CD4-positive, CD25-positive, alpha-beta regulatory T cell (primary cell): Measurements from ENCODE around the gene DENND6A. TPM values are rescaled to one million over a fixed set of nuclear protein-coding genes. Genes with fewer than 3 reads are reported as not detected.
A peak's percentile ranks its signal among the peaks of the same experiment; 100 is the strongest.

Source experiments
- ATAC-seq, 2 donors: fragments of 150-1000 bp; cut with Tn5 transposase; one replicate each; pipeline ENCODE4 v1.10.0; 2021; ENCODE audit warnings: low read depth in 2 of 2, moderate number of reproducible peaks in 2 of 2, moderate library complexity in 1 of 2
- DNase-seq, 3 donors: peaks; one replicate each; pipeline versions ENCODE4 v3.0.0 to v3.0.0-alpha.2; 2012 to 2022; ENCODE audit warnings: mixed read lengths in 1 of 3
- H3K27ac ChIP-seq: one replicate; pipeline ENCODE4 v1.7.0; 2013; ENCODE audit warnings: mild to moderate bottlenecking, low read length; ENCODE audit not compliant: insufficient read depth, poor library complexity, severe bottlenecking
- H3K27me3 ChIP-seq: one replicate; pipeline ENCODE4 v1.7.0; 2013; ENCODE audit warnings: low read length; ENCODE audit not compliant: control insufficient read depth, insufficient read depth
- H3K36me3 ChIP-seq: one replicate; pipeline ENCODE4 v1.7.0; 2013; ENCODE audit warnings: mild to moderate bottlenecking, low read length, moderate library complexity; ENCODE audit not compliant: control insufficient read depth, insufficient read depth
- H3K4me1 ChIP-seq: 2 replicates; pipeline ENCODE4 v1.7.0; 2013; ENCODE audit warnings: mild to moderate bottlenecking, low read length; ENCODE audit not compliant: insufficient read depth, control insufficient read depth, poor library complexity, severe bottlenecking
- H3K4me3 ChIP-seq: one replicate; pipeline ENCODE4 v1.7.0; 2013; ENCODE audit warnings: low read depth, mild to moderate bottlenecking, low read length, moderate library complexity
- H3K9me3 ChIP-seq, 2 experiments: 1 replicate in 1 of 2; 2 replicates in 1 of 2; pipeline ENCODE4 v1.7.0; 2013; ENCODE audit warnings: low read length in 2 of 2, mild to moderate bottlenecking in 1 of 2, moderate library complexity in 1 of 2; ENCODE audit not compliant: control insufficient read depth in 2 of 2
- H3K27ac Mint-ChIP-seq, 3 donors: one replicate each; pipeline ENCODE4 v1.8.0; 2020 to 2022; ENCODE audit warnings: mild to moderate bottlenecking in 3 of 3, mixed read lengths in 3 of 3, moderate library complexity in 2 of 3
- H3K27me3 Mint-ChIP-seq: one replicate; pipeline ENCODE4 v1.8.0; 2022; ENCODE audit warnings: mild to moderate bottlenecking, mixed read lengths
- H3K36me3 Mint-ChIP-seq: one replicate; pipeline ENCODE4 v1.8.0; 2020; ENCODE audit warnings: mixed read lengths
- H3K4me1 Mint-ChIP-seq, 4 donors: one replicate each; pipeline ENCODE4 v1.8.0; 2020 to 2022; ENCODE audit warnings: mixed read lengths in 4 of 4, mild to moderate bottlenecking in 1 of 4
- H3K4me3 Mint-ChIP-seq, 4 donors: one replicate each; pipeline ENCODE4 v1.8.0; 2020 to 2022; ENCODE audit warnings: mild to moderate bottlenecking in 4 of 4, mixed read lengths in 4 of 4, moderate library complexity in 3 of 4
- H3K9me3 Mint-ChIP-seq, 7 donors: one replicate each; pipeline ENCODE4 v1.8.0; 2020 to 2022; ENCODE audit warnings: mixed read lengths in 7 of 7, mild to moderate bottlenecking in 3 of 7, moderate library complexity in 2 of 7
- polyA plus RNA-seq, 4 donors: library from polyadenylated mRNA; unstranded; fragments of 300-500 nt; fragmentation: Illumina TruSeq; gene quantifications; one replicate each; pipeline ENCODE4 v1.2.3, GENCODE V29; 2021
- total RNA-seq: library from RNA; stranded (reverse); gene quantifications from one replicate; pipeline ENCODE4 v1.2.3, GENCODE V29; 2022

The DENND6A gene
- total and polyA plus RNA-seq, 5 donors from 2014 or later, result 28.3 to 43.6 (median 33.2) TPM

DNA sequence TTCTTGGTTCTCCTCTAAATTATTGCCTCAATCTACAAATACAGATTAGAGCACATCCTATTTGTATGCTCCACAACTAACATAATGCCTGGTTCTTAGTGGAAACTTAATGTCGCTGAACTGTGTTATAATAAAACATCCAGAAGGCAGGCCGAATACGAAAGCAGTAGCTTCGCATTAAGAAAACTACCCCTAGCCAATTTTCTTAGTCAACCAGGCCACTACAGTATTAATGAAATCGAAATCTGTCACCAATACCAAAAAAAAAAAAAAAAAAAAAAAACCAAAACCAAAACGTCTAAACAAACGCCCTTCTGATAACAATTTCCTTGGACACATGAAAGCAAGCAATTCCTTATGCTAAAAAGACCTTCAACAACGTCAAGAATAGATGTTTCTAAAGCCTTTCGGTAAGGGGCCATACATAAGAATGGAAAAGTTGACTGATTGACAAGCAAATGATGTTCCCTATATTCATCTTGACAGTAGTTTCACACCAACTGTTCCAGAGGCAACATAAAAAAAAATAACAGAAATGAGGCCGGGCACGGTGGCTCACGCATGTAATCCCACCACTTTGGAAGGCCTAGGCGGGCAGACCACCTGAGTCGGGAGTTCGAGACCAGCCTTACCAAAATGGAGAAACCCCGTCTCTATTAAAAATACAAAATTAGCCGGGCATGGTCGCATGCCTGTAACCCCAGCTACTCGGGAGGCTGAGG lies 1.3 kb downstream of the DENND6A start:
- no peaks in the 10 kb centered on the region for H3K36me3 Mint-ChIP-seq
- Histone ChIP-seq H3K9me3 (no peaks in the 10 kb centered on the region), H3K27ac (peak overlapping the region; percentile 92), H3K4me1 (peaks cover 42% of the 10 kb centered on the region), H3K36me3 (peaks cover 4% of the 10 kb centered on the region), H3K4me3 (peak overlapping the region; percentile 95), H3K27me3 (no peaks in the 10 kb centered on the region)
- peak overlapping the region; percentile 87 to 98 (median 93) for H3K4me3 Mint-ChIP-seq
- ATAC-seq (no peak), DNase-seq (peak in 1 of 3 donors; percentile 24)
- peak overlapping the region; percentile 83 to 96 (median 87) for H3K27ac Mint-ChIP-seq
- H3K4me1 Mint-ChIP-seq, result peaks cover 21 to 59% (median 36%) of the 10 kb centered on the region in 4 donors
- peaks cover 4% of the 10 kb centered on the region for H3K27me3 Mint-ChIP-seq
- no peaks in the 10 kb centered on the region for H3K9me3 Mint-ChIP-seq

GRCh38 chr3:57689367-57690053 lies 3.4 kb downstream of the DENND6A start:
- H3K36me3 Mint-ChIP-seq, result no peaks in the 10 kb centered on the region
- peaks cover 4% of the 10 kb centered on the region for H3K27me3 Mint-ChIP-seq
- Histone ChIP-seq H3K27ac (no peak overlapping the region), H3K27me3 (no peaks in the 10 kb centered on the region), H3K4me3 (peak overlapping the region; percentile 41), H3K9me3 (no peaks in the 10 kb centered on the region), H3K4me1 (peaks cover 50% of the 10 kb centered on the region), H3K36me3 (peaks cover 4% of the 10 kb centered on the region)
- peaks cover 28 to 68% (median 46%) of the 10 kb centered on the region in 4 donors for H3K4me1 Mint-ChIP-seq
- no peaks in the 10 kb centered on the region for H3K9me3 Mint-ChIP-seq
- H3K27ac Mint-ChIP-seq, result peak overlapping the region in 2 of 3 donors; percentile 60 to 75
- DNase-seq (no peak), ATAC-seq (no peak)
- H3K4me3 Mint-ChIP-seq, result peak overlapping the region; percentile 86 to 98 (median 88)

DNA sequence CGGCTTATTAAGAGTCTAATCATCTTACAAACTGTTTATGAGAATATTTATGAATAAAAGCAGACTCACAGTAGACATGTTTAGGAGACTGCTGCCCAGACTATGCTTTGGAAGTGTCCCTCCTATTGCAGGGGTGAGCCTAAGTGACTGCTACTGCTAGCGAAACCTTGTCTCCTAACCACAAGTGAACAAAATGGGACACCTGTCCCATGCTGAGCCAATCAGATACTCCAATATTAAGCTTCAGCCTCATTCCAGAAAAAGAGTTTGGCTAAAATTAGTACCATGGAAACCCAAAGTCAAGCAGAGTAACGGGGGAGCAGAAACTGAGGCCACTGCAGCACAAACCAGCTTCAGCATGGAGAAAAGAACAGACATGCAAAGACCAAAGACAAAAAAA lies 4.6 kb downstream of the DENND6A start:
- Mint-ChIP-seq H3K4me3 (peak overlapping the region in 3 of 4 donors; percentile 4 to 98 (median 30)), H3K36me3 (no peaks in the 10 kb centered on the region), H3K9me3 (no peaks in the 10 kb centered on the region), H3K27me3 (peaks cover 4% of the 10 kb centered on the region), H3K27ac (peak overlapping the region in 2 of 3 donors; percentile 49 to 71), H3K4me1 (peaks cover 30 to 74% (median 52%) of the 10 kb centered on the region in 4 donors)
- no peak overlapping the region for H3K27ac ChIP-seq
- no peaks in the 10 kb centered on the region for H3K9me3 ChIP-seq
- peaks cover 4% of the 10 kb centered on the region for H3K36me3 ChIP-seq
- H3K4me3 ChIP-seq, result peak overlapping the region; percentile 0
- no peaks in the 10 kb centered on the region for H3K27me3 ChIP-seq
- DNase-seq, result no peak
- H3K4me1 ChIP-seq, result peaks cover 48% of the 10 kb centered on the region
- ATAC-seq, result no peak

GRCh38 chr3:57683286-57683685 lies 9.6 kb downstream of the DENND6A start:
- Histone ChIP-seq H3K4me3 (no peak overlapping the region), H3K27me3 (no peaks in the 10 kb centered on the region), H3K36me3 (peaks cover 21% of the 10 kb centered on the region), H3K9me3 (no peaks in the 10 kb centered on the region), H3K27ac (no peak overlapping the region), H3K4me1 (peaks cover 37% of the 10 kb centered on the region)
- peaks cover 0 to 4% (median 0%) of the 10 kb centered on the region in 7 donors for H3K9me3 Mint-ChIP-seq
- peaks cover 51 to 84% (median 61%) of the 10 kb centered on the region in 4 donors for H3K4me1 Mint-ChIP-seq
- H3K27me3 Mint-ChIP-seq, result no peaks in the 10 kb centered on the region
- no peak for ATAC-seq
- no peak for DNase-seq
- H3K36me3 Mint-ChIP-seq, result peaks cover 22% of the 10 kb centered on the region
- H3K4me3 Mint-ChIP-seq, result no peak overlapping the region
- H3K27ac Mint-ChIP-seq, result no peak overlapping the region

GRCh38 chr3:57682284-57682683 lies 10.6 kb downstream of the DENND6A start:
- Mint-ChIP-seq H3K9me3 (peaks cover 0 to 4% (median 0%) of the 10 kb centered on the region in 7 donors), H3K4me1 (peaks cover 49 to 83% (median 65%) of the 10 kb centered on the region in 4 donors), H3K36me3 (peaks cover 29% of the 10 kb centered on the region), H3K27me3 (no peaks in the 10 kb centered on the region), H3K4me3 (peak overlapping the region in 2 of 4 donors; percentile 29 to 63), H3K27ac (no peak overlapping the region)
- no peaks in the 10 kb centered on the region for H3K9me3 ChIP-seq
- no peak for ATAC-seq
- no peak for DNase-seq
- no peak overlapping the region for H3K27ac ChIP-seq
- H3K36me3 ChIP-seq, result peaks cover 26% of the 10 kb centered on the region
- H3K4me3 ChIP-seq, result no peak overlapping the region
- H3K27me3 ChIP-seq, result no peaks in the 10 kb centered on the region
- H3K4me1 ChIP-seq, result peaks cover 34% of the 10 kb centered on the region

GRCh38 chr3:57681691-57682090 lies 11.2 kb downstream of the DENND6A start:
- DNase-seq, result no peak
- no peak overlapping the region for H3K4me3 ChIP-seq
- H3K27ac ChIP-seq, result no peak overlapping the region
- H3K36me3 ChIP-seq, result peaks cover 24% of the 10 kb centered on the region
- H3K27ac Mint-ChIP-seq, result no peak overlapping the region
- peaks cover 0 to 4% (median 0%) of the 10 kb centered on the region in 7 donors for H3K9me3 Mint-ChIP-seq
- H3K4me3 Mint-ChIP-seq, result peak overlapping the region in 1 of 4 donors; percentile 13
- no peak for ATAC-seq
- H3K27me3 Mint-ChIP-seq, result no peaks in the 10 kb centered on the region
- no peaks in the 10 kb centered on the region for H3K9me3 ChIP-seq
- H3K27me3 ChIP-seq, result no peaks in the 10 kb centered on the region
- peaks cover 29% of the 10 kb centered on the region for H3K36me3 Mint-ChIP-seq
- H3K4me1 ChIP-seq, result peaks cover 34% of the 10 kb centered on the region
- peaks cover 47 to 81% (median 63%) of the 10 kb centered on the region in 4 donors for H3K4me1 Mint-ChIP-seq

GRCh38 chr3:57680046-57680445 lies 12.8 kb downstream of the DENND6A start:
- Mint-ChIP-seq H3K27me3 (no peaks in the 10 kb centered on the region), H3K9me3 (peaks cover 0 to 4% (median 0%) of the 10 kb centered on the region in 7 donors), H3K27ac (peak overlapping the region in 1 of 3 donors; percentile 20), H3K36me3 (peaks cover 36% of the 10 kb centered on the region), H3K4me3 (peak overlapping the region in 2 of 4 donors; percentile 35 to 40), H3K4me1 (peaks cover 43 to 81% (median 60%) of the 10 kb centered on the region in 4 donors)
- Histone ChIP-seq H3K27ac (no peak overlapping the region), H3K4me1 (peaks cover 34% of the 10 kb centered on the region), H3K9me3 (no peaks in the 10 kb centered on the region), H3K27me3 (no peaks in the 10 kb centered on the region), H3K4me3 (no peak overlapping the region), H3K36me3 (peaks cover 24% of the 10 kb centered on the region)
- DNase-seq (no peak), ATAC-seq (no peak)
